Measurements from ENCODE around the gene ADAMTS17. TPM values are rescaled to one million over a fixed set of nuclear protein-coding genes. Genes with fewer than 3 reads are reported as not detected.

ADAMTS17 gene
- total and polyA plus RNA-seq, 3 experiments from 2014 or later, result 1.2 to 2.3 (median 1.9) TPM

- ChIA-PET CTCF (interaction anchor here (1.3 kb wide), 1 partner anchor 318 kb away, joined by 3 read pairs; no protein-coding TSS in a partner anchor), POLR2A (no interaction called here)
These were observed 310.0 kb downstream of the ADAMTS17 start for GRCh38 chr15:100031665-100032357.

DNA sequence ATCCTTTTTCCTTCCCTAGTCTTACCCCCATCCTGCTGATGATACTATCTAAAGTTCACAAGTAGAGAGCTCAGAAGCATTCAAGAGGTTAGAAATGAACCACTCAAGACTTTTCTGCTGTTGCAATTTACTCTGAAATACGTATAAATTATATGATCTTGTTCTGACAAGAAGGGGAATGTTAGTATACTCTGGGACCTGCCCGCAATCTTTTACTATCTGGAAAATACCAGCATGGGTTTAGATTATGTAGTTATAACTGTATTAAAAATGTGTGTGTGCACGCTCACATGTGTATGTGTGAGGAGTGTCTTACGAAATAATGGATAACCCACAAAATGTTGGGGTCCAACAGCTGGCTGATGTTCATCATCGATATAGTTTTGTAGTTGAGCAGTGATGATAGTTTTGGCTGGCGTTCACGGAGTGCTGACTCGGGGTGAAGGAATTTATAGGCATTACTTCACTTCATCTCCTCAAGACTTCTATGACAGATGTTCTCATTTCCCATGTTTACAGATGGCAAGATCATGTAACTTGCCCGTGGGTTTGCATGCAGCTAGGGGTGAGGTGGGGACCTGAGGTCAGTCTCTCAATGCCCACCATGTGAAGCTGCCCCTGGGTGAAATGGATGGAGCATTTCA, 311.1 kb downstream of the ADAMTS17 start:
- no peak overlapping the region for H3K27ac ChIP-seq (ENCODE audit: low read depth, low read length)
- Mint-ChIP-seq H3K4me1 (no peaks in the 10 kb centered on the region), H3K27ac (no peak overlapping the region), H3K36me3 (peaks cover 10 to 37% (median 12%) of the 10 kb centered on the region in 3 donors), H3K4me3 (no peak overlapping the region), H3K27me3 (peaks cover 0 to 2% of the 10 kb centered on the region in 2 donors), H3K9me3 (peaks cover 10 to 30% (median 19%) of the 10 kb centered on the region in 5 donors)
- no peak overlapping the region for H3K4me3 ChIP-seq (ENCODE audit: low read length)
- DNase-seq, result no peak
- H3K36me3 ChIP-seq (ENCODE audit: insufficient read depth, low read length), result no peaks in the 10 kb centered on the region
- ChIA-PET CTCF (interaction anchor here (1.3 kb wide), 1 partner anchor 320 kb away, joined by 3 read pairs; no protein-coding TSS in a partner anchor), POLR2A (no interaction called here)
- H3K27me3 ChIP-seq (ENCODE audit: insufficient read depth, low read length, poor library complexity, severe bottlenecking), result no peaks in the 10 kb centered on the region
- peaks cover 6% of the 10 kb centered on the region for H3K9me3 ChIP-seq (ENCODE audit: low read length)
- H3K4me1 ChIP-seq (ENCODE audit: insufficient read depth, low read length), result no peaks in the 10 kb centered on the region

More at GRCh38 chr15:100031665-100032357, 310.0 kb downstream of the ADAMTS17 start:
- Histone ChIP-seq H3K4me3 (ENCODE audit: low read length) (no peak overlapping the region), H3K27me3 (ENCODE audit: insufficient read depth, low read length, poor library complexity, severe bottlenecking) (no peaks in the 10 kb centered on the region), H3K27ac (ENCODE audit: low read depth, low read length) (no peak overlapping the region), H3K36me3 (ENCODE audit: insufficient read depth, low read length) (no peaks in the 10 kb centered on the region), H3K9me3 (ENCODE audit: low read length) (peaks cover 6% of the 10 kb centered on the region), H3K4me1 (ENCODE audit: insufficient read depth, low read length) (no peaks in the 10 kb centered on the region)
- peaks cover 0 to 2% of the 10 kb centered on the region in 2 donors for H3K27me3 Mint-ChIP-seq
- peaks cover 8 to 27% (median 19%) of the 10 kb centered on the region in 5 donors for H3K9me3 Mint-ChIP-seq
- no peaks in the 10 kb centered on the region for H3K4me1 Mint-ChIP-seq
- H3K36me3 Mint-ChIP-seq, result peaks cover 10 to 35% (median 12%) of the 10 kb centered on the region in 3 donors
- no peak overlapping the region for H3K27ac Mint-ChIP-seq
- no peak for DNase-seq
- no peak overlapping the region for H3K4me3 Mint-ChIP-seq

- H3K27ac Mint-ChIP-seq, result peak overlapping the region in 1 of 8 donors; percentile 33
- Histone ChIP-seq H3K4me3 (ENCODE audit: low read length) (no peak overlapping the region), H3K36me3 (ENCODE audit: insufficient read depth, low read length) (no peaks in the 10 kb centered on the region), H3K9me3 (ENCODE audit: low read length) (peaks cover 6% of the 10 kb centered on the region), H3K4me1 (ENCODE audit: insufficient read depth, low read length) (no peaks in the 10 kb centered on the region), H3K27me3 (ENCODE audit: insufficient read depth, low read length, poor library complexity, severe bottlenecking) (no peaks in the 10 kb centered on the region), H3K27ac (ENCODE audit: low read depth, low read length) (no peak overlapping the region)
- H3K4me1 Mint-ChIP-seq, result no peaks in the 10 kb centered on the region
- POLR2A ChIA-PET, result no interaction called here
- peaks cover 0 to 2% of the 10 kb centered on the region in 2 donors for H3K27me3 Mint-ChIP-seq
- no peak for DNase-seq
- peaks cover 10 to 30% (median 20%) of the 10 kb centered on the region in 5 donors for H3K9me3 Mint-ChIP-seq
- peaks cover 10 to 37% (median 12%) of the 10 kb centered on the region in 3 donors for H3K36me3 Mint-ChIP-seq
- no peak overlapping the region for H3K4me3 Mint-ChIP-seq
- CTCF ChIA-PET, result no interaction called here
These were observed 311.8 kb downstream of the ADAMTS17 start for GRCh38 chr15:100029868-100030479.

DNA sequence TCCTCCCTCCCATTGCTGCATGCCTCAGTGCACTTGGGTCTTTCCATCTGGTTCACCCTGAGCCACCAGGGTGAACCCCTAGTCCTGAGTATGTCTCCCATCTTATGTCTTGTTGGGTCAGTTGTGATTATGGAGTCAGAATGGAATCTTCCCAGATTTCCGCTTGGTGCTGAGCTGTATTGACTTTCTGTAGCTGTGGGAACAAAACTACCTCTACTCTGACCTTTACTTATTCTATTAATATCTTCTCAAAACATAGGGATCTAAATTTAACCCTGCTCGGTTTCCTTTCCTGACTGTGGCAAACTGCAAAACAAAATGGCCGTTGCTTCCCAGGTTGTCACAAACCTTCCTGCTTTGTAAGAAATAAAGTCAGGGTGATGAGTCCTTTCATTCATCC, 312.7 kb downstream of the ADAMTS17 start:
- peaks cover 6% of the 10 kb centered on the region for H3K9me3 ChIP-seq (ENCODE audit: low read length)
- Mint-ChIP-seq H3K27me3 (peaks cover 0 to 2% of the 10 kb centered on the region in 2 donors), H3K4me3 (no peak overlapping the region), H3K9me3 (peaks cover 10 to 30% (median 20%) of the 10 kb centered on the region in 5 donors), H3K27ac (no peak overlapping the region), H3K4me1 (no peaks in the 10 kb centered on the region), H3K36me3 (peaks cover 10 to 37% (median 12%) of the 10 kb centered on the region in 3 donors)
- ChIA-PET POLR2A (no interaction called here), CTCF (no interaction called here)
- no peaks in the 10 kb centered on the region for H3K4me1 ChIP-seq (ENCODE audit: insufficient read depth, low read length)
- H3K4me3 ChIP-seq (ENCODE audit: low read length), result no peak overlapping the region
- no peak for DNase-seq
- no peaks in the 10 kb centered on the region for H3K36me3 ChIP-seq (ENCODE audit: insufficient read depth, low read length)
- no peak overlapping the region for H3K27ac ChIP-seq (ENCODE audit: low read depth, low read length)
- no peaks in the 10 kb centered on the region for H3K27me3 ChIP-seq (ENCODE audit: insufficient read depth, low read length, poor library complexity, severe bottlenecking)

- DNase-seq, result no peak
- Mint-ChIP-seq H3K4me3 (no peak overlapping the region), H3K4me1 (no peaks in the 10 kb centered on the region), H3K27ac (no peak overlapping the region), H3K9me3 (peaks cover 10 to 30% (median 20%) of the 10 kb centered on the region in 5 donors), H3K36me3 (peaks cover 9 to 37% (median 10%) of the 10 kb centered on the region in 3 donors), H3K27me3 (peaks cover 0 to 2% of the 10 kb centered on the region in 2 donors)
- ChIA-PET CTCF (interaction anchor here (0.7 kb wide), 1 partner anchor 324 kb away, joined by 3 read pairs; no protein-coding TSS in a partner anchor), POLR2A (no interaction called here)
- Histone ChIP-seq H3K36me3 (ENCODE audit: insufficient read depth, low read length) (no peaks in the 10 kb centered on the region), H3K4me1 (ENCODE audit: insufficient read depth, low read length) (no peaks in the 10 kb centered on the region), H3K27me3 (ENCODE audit: insufficient read depth, low read length, poor library complexity, severe bottlenecking) (no peaks in the 10 kb centered on the region), H3K4me3 (ENCODE audit: low read length) (no peak overlapping the region), H3K27ac (ENCODE audit: low read depth, low read length) (no peak overlapping the region), H3K9me3 (ENCODE audit: low read length) (peaks cover 6% of the 10 kb centered on the region)
These were observed 315.7 kb downstream of the ADAMTS17 start for GRCh38 chr15:100026041-100026440.

DNA sequence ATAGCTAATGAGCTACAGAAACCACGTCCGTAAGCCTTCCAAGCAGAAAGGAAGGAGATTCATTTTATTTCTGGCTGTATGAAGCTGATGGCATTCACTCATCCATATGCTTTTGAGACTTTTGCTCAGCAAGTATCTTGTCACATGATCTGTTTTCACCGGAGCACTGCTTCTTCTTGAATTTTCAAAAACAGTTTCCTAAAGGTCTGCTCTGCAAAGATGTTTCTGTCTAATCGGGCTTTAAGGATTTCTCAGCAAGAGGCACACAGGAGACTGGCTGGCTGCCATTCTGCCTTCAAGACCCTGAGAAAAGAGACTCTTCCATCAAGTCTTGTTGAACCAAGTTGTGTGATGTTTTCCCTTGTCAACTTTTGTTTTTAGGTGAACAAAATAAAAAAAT, 319.0 kb downstream of the ADAMTS17 start:
- DNase-seq, result no peak
- Histone ChIP-seq H3K9me3 (ENCODE audit: low read length) (peaks cover 5% of the 10 kb centered on the region), H3K4me1 (ENCODE audit: insufficient read depth, low read length) (no peaks in the 10 kb centered on the region), H3K36me3 (ENCODE audit: insufficient read depth, low read length) (no peaks in the 10 kb centered on the region), H3K27me3 (ENCODE audit: insufficient read depth, low read length, poor library complexity, severe bottlenecking) (no peaks in the 10 kb centered on the region), H3K27ac (ENCODE audit: low read depth, low read length) (no peak overlapping the region), H3K4me3 (ENCODE audit: low read length) (no peak overlapping the region)
- ChIA-PET CTCF (no interaction called here), POLR2A (no interaction called here)
- H3K4me1 Mint-ChIP-seq, result no peaks in the 10 kb centered on the region
- no peak overlapping the region for H3K27ac Mint-ChIP-seq
- H3K27me3 Mint-ChIP-seq, result no peaks in the 10 kb centered on the region
- H3K36me3 Mint-ChIP-seq, result peaks cover 1 to 20% (median 5%) of the 10 kb centered on the region in 3 donors
- H3K9me3 Mint-ChIP-seq, result peaks cover 5 to 13% (median 9%) of the 10 kb centered on the region in 5 donors
- H3K4me3 Mint-ChIP-seq, result no peak overlapping the region

- Histone ChIP-seq H3K27me3 (ENCODE audit: insufficient read depth, low read length, poor library complexity, severe bottlenecking) (no peaks in the 10 kb centered on the region), H3K4me3 (ENCODE audit: low read length) (no peak overlapping the region), H3K9me3 (ENCODE audit: low read length) (peaks cover under 1% of the 10 kb centered on the region), H3K4me1 (ENCODE audit: insufficient read depth, low read length) (no peaks in the 10 kb centered on the region), H3K36me3 (ENCODE audit: insufficient read depth, low read length) (no peaks in the 10 kb centered on the region), H3K27ac (ENCODE audit: low read depth, low read length) (no peak overlapping the region)
- Mint-ChIP-seq H3K27me3 (no peaks in the 10 kb centered on the region), H3K4me1 (no peaks in the 10 kb centered on the region), H3K9me3 (peaks cover 4 to 9% (median 7%) of the 10 kb centered on the region in 5 donors), H3K27ac (no peak overlapping the region), H3K36me3 (peaks cover 0 to 16% (median 5%) of the 10 kb centered on the region in 3 donors), H3K4me3 (no peak overlapping the region)
- POLR2A ChIA-PET, result no interaction called here
- no peak for DNase-seq
- CTCF ChIA-PET, result no interaction called here
These were observed 319.4 kb downstream of the ADAMTS17 start for GRCh38 chr15:100022391-100022790.

- ChIA-PET POLR2A (no interaction called here), CTCF (no interaction called here)
- H3K4me1 Mint-ChIP-seq, result no peaks in the 10 kb centered on the region
- Histone ChIP-seq H3K27ac (ENCODE audit: low read depth, low read length) (no peak overlapping the region), H3K27me3 (ENCODE audit: insufficient read depth, low read length, poor library complexity, severe bottlenecking) (no peaks in the 10 kb centered on the region), H3K9me3 (ENCODE audit: low read length) (no peaks in the 10 kb centered on the region), H3K36me3 (ENCODE audit: insufficient read depth, low read length) (no peaks in the 10 kb centered on the region), H3K4me3 (ENCODE audit: low read length) (no peak overlapping the region), H3K4me1 (ENCODE audit: insufficient read depth, low read length) (no peaks in the 10 kb centered on the region)
- H3K27ac Mint-ChIP-seq, result peak overlapping the region in 1 of 8 donors; percentile 55
- peaks cover 0 to 9% (median 5%) of the 10 kb centered on the region in 3 donors for H3K36me3 Mint-ChIP-seq
- no peak overlapping the region for H3K4me3 Mint-ChIP-seq
- H3K9me3 Mint-ChIP-seq, result peaks cover 0 to 7% (median 1%) of the 10 kb centered on the region in 5 donors
- no peaks in the 10 kb centered on the region for H3K27me3 Mint-ChIP-seq
- no peak for DNase-seq
These were observed 320.1 kb downstream of the ADAMTS17 start for GRCh38 chr15:100021653-100022052.
